ENCODE results near the gene MYH9. TPM values are rescaled to one million over a fixed set of nuclear protein-coding genes. Genes with fewer than 3 reads are reported as not detected.

Gene MYH9
- total RNA-seq, 1 donor from 2014 or later, result 544 TPM

DNA sequence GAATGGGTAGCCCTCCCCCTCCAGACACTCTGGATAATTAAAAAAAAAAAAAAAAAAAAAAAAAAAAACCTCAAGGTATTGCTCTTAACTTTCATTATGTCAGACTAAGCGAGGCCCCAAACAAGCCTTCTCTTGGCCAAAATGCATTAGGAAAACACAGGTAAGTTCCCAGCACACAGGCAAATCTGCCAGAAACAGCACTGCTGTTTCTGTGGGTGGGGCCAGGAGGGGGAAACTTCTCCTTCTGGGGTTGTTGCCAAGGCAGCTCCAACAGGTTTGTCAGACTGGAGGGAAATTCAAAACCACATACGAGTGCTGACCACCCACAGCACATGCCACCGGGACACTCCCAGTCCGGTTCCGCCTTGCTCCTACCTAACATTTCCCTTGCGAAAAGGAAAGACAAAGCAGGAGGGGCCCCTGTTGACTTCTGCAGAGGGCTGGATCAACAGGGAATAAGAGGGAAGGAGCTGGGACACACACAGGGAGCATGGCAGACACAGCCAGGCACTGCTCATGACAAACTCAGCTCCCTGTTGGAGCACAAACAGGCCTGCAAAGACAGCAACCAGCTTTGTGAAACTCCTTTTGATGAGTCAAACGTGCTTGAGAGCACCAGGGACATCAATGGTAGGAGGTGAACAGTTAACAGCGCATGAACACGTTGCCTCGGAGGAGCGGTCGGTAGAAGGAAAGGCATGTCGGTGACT lies 55.0 kb downstream of the MYH9 start:
- no peak for DNase-seq (ENCODE audit: low spot score)

DNA sequence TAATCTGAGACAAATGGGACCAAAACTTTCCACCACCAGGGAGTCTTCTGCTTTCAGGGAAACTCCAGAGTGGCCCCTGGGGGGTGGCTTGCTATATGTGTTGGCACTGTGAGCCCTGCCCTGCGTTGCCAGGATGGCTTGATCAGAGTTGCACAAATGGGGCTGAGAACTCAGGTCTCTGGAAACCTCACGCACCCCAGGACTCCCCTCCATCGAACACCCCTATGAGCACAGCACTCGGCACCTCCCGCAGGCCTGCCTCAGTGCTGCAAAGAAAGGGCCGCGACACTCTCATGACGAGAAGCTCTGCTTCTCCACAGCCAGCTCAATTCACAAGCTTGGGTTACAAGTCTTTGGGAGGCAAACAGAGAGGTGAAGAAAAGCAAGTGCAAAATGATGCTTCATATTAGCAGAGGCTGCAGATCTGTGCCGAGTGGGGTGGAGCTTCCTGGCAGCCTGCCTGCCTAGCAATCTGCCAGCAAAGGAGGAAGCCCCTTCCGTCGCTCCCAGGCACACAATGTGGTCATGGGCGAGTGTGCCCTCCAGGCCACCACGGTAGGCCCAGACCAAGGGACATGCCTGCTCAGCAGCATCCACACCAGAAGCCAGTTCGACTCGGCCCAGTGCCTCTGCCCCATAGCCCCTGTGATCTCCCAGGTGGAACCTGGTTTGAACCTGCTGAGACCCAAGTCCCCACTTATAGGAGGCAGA lies 55.7 kb downstream of the MYH9 start:
- DNase-seq (ENCODE audit: low spot score), result peak; percentile 72

DNA sequence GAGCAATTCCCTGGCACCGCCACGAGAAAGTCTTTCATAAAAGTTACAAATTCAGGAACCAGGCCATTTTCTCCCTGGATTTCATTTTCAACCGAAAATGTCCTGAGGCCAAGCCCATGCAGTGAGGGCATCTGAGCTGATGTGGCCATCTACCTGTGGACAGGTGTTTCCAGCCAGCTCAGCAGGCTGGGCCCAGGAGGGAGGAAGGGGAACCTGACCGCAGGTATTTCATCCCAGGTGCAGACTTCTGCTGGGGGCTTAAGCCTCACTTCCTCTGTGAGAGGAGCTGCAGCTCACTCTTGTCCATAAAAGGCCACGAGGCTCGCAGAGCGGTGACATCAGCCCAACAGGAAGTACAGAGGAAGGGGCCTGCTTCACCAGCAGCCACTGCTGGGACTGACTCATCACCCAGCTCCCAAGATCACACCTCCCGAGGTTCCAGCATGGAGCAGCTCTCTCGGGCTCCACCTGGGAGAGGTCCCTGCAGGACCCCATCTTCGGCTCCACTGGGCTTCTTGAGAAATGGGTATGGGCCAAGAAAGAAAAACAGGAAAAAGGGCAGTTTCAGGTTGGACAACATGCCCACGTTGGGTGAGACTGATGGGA lies 56.4 kb downstream of the MYH9 start:
- DNase-seq (ENCODE audit: low spot score), result peak; percentile 84

DNA sequence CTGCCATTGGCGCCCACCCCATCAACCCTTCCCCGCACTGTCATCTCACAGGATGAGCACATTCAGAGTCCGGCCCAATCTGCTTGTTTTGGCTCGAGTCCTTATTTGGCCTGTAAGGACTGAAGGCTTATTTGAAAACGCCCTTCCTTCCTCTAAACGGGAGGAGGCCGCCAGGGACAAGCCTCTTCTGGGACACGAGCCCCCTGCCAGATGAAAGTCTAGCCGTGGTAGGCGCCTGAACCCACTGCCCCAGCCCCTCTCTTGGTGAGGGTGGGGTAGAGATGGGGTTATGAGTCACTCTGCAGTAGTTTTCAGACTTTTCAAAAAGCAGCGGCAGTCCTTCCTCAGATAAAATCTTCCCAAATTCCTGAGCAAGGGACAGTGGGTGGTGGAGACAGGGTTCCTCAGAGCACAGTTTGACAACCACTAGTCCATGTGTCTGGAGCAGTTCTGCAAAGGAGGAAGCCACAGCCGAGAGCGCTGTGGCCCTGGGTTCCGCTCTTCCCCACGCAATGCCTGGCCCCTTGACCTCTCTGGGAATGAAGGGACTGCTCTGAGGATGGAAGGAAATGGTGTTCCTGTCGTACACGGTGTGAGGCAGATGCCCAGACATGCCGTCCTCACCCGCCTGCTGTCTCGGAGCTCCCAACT lies 57.0 kb downstream of the MYH9 start:
- no peak for DNase-seq (ENCODE audit: low spot score)

DNA sequence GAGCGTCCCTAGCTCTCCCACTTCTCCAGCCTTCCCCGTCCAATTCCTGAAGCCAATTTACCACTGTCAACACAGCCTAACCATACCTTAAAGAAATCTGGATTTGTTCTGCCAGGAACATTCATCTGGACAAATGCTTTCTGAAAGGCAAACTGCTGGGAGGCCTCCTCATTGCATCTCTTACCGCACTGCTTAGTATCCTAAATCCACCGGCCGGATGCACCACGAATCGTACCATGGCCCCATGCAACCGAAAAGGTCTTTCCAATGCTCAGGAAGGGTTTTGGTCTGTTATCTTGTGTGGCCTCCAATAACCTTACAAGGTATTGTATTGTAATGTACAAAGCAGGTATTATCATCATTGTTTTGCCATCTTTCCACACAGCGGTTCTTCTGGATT lies 57.6 kb downstream of the MYH9 start:
- DNase-seq (ENCODE audit: low spot score), result no peak

DNA sequence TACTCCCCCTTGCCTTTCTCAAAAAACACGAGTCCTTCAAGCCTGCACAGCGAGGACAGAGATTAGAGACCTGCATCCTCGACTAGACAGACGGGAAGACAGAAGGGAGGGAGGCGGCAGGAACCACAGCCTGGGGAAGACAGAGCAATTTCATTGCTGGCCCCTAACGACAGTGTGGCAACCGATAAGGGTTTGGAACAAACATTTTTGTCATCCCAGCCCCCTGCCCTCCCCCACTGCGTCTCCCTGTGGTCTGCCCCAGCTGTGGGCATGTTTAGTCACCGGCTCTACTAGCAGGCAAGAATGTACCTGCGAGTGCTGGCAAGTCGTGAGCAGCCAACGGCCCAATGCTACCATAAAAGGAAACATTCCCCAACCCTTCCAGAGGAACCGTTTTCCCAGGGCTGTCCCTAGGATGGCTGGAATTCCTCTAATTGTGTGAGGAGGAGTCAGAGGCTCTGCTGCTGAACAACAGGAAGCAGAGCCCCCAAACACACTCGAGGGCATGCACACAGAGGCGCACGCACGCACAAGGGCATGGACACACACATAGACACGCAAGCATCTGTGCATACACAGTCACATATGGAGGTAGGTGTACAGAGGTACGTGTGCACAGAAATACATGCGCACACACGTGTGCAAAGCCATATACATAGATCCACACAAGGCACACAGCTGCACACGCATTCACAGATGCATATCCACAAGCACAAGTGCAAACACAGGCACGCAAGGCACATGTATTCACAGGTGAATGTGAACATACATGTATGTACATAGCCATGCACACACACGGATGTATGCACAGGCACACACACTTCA lies 58.3 kb downstream of the MYH9 start:
- DNase-seq (ENCODE audit: low spot score), result peak; percentile 65

- DNase-seq (ENCODE audit: low spot score), result peak; percentile 60
Observed at GRCh38 chr22:36328635-36329253, 59.0 kb downstream of the MYH9 start.

DNA sequence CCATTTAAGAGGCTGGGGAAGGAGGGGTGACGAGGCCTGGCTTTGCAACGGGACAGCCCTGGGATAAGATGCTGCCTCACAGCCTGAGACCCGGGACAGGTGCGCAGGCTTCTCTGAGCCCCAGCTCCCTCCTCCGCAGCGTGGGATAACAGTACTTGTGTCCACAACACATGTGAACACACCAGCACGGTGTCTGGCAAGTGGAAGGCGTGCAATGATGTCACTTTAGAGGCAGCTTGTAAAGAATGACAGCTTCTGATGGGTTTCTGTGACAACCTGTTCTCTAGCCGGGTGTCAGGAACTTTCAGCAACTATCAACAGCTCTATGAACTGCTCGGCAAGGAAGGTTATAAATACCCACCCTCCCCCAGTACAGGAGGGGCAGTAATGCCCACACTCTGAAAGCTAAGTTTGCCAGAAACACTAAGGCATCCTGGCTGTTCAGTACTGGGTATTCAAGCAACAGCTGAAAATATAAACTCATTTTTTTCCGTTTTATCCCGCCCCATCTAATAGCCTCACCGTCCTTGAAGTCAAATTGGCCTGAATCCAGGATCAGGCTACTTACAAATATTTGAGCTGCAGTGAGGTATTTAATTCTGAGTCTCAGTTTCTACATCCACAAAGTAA lies 59.7 kb downstream of the MYH9 start:
- no peak for DNase-seq (ENCODE audit: low spot score)

DNA sequence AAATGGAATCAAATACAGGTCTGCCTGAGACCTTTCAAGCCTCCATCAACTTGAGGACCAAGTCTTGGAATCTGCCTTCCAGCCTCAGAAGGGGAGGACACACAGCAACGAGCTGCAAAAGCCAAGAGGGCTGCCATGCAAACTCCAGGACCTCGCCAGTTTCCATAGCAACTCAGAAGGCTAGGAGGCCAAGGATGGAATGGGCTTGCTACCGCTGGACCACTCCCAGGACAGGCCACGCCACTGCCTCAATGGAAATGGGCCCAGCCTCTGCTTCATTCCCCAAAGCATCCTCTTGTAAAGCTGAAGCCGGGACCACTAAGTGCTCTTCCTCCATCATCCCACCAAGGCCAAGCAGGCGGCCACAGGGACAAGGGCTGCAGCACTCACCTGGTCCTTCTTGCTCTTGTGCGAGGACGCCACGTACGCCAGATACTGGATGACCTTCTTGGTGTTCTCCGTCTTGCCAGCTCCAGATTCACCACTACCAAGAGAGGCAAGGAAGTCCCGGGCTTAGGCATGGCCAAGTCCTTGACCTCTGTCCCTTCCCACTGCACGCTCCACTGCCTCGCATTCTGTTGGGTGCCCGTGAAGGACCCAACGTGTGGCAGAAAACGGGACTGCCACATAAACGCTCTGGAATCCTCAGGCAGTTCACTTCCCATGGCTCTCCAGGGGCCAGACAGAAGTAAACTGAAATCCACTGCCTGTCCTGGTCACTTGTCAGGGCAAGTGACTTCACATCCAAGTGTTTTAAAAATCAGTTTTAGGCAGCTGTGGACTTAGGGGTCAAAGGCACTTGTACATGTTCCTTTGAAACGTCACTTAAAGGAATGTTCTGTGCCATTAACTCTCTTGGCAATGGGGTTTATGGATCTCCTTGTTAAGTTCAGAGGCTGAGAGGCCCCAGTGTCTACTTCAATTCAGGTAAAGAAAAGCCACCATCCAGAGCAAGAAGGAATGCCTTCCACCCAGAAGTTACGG lies 61.3 kb downstream of the MYH9 start:
- DNase-seq (ENCODE audit: low spot score), result no peak

DNA sequence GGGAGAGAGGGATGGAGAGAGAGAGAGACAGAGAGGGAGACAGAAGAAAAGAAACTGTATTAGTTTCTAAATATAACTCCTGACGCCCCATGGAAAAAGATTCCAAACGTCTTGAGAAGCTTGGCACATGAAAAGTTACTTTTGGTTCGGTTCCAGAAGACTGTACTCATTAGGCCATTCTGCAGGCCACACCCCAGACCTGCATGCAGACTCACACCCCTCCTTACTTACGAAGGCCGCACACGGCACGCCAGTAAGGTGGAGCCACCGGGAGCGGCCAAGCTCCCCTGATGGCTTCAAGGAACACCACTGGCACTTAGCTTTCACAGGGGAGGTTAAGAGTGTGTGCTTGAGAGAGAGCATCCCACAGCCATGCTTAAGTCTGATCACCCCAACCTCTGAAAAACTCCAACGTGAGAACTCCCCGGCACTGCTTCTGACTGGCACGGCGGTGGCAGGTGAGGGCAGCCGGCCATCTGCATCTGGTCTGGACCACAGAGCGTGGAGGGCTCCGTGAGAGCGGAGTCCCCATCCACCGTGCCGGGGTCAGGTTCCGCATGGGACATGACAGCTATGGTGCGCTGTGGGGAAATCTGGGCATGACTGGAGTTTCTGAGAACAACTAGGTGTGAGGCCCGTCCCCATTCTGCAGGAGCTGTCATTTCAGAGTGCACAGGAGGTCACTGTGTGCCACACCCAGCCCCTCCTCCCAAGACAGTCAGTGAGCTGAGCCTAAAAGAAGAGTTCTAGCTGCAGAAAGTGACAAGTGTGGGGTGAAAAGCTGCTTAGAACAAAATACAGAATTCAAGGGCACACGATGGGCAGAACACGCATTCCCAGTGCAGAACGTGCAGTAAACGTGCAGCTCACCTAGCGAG lies 62.4 kb downstream of the MYH9 start:
- peak; percentile 72 for DNase-seq (ENCODE audit: low spot score)

GRCh38 chr22:36324414-36324813 lies 63.4 kb downstream of the MYH9 start:
- DNase-seq (ENCODE audit: low spot score), result no peak

DNA sequence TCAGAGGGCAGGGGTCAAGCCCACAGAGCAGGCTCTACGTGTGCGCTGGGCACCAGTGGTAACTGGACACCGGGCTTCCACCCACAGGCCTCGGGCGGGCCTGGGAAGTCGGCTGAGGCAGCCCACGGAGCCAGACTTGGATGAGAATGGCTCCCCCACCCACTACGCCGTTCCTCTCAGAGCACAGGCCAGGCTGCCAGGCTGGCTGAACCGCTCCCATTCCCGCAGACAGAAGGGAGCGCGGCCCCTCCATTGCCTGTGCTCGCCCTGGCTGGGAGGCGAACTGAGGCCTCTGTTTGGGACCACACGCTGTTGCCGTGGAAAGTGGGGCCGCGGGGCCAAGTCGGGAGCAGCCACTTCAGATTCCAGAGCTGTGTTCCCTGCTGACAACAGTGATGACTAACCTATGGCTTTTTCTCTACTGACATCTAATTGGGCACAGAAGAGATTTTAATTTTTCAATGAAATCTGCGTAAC lies 63.9 kb downstream of the MYH9 start:
- DNase-seq (ENCODE audit: low spot score), result peak; percentile 30

DNA sequence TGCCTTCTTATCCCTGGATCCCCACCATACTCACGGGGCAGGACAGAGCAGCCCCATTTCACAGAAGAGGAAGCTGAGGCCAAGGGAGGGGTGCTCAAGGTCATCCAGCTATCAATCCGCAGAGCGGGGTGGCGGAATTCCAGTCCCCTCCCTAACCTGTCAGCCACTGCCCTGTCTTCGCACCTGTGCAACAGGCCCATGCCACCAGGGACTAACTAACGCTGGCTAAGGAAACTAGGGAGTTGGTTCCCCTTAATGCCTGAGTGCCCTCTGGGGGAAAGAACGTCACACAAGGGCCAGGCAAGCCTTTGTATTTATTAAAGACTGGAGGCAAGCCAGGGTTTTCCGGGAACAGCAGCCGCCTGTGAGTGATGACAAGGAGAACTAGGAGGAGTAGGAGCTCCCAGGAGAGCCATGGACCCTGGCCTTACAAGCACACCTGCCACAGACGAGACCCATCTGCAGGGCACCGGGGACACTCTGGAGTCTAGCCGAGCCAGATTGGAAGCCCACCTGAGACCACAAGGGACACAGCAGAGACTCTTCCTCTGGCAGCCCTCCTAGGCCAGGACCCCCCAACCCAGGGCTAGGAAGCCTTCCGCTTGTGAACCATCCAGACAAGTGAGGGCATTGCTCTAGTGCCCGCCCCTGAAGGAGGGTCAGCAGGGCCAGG lies 64.4 kb downstream of the MYH9 start:
- DNase-seq (ENCODE audit: low spot score), result peak; percentile 78

- no peak for DNase-seq (ENCODE audit: low spot score)
Observed at GRCh38 chr22:36322602-36322915, 65.2 kb downstream of the MYH9 start.

DNA sequence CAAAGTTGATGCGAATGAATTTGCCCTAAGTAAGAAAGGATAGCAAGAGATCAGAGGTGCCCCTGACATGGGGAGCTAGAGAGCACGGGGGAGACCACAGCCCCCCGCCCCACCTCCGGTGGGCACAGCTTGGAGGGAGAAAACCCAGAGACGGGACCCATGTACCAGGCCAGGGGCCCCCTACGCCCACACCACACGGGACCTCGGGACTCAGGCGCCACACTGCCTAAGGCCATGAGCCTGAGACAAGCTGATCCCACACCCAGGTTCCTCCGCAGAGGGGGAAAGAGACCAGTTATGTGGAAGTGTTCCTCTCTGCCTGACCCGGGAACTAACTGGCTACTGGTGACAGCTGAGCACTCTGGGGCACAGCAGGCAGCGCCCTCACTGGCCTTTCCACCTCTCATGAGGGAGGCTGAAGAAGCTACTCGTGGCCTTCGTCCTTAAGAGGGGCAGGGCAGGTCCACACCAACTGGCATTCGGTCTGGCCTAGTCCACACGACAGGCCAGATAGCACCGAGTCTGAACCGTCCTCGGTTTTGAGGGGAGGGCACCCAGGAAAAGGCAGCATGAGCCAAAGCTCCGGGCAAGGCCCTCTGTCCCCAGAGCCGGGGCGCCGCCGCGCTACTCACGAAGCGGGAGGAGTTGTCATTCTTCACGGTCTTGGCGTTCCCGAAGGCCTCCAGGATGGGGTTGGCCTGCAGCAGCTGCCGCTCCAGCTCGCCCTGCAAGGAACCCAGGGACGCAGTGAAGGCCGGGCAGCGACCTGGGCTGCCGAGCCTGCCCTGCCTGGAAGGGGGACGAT lies 65.8 kb downstream of the MYH9 start:
- no peak for DNase-seq (ENCODE audit: low spot score)

DNA sequence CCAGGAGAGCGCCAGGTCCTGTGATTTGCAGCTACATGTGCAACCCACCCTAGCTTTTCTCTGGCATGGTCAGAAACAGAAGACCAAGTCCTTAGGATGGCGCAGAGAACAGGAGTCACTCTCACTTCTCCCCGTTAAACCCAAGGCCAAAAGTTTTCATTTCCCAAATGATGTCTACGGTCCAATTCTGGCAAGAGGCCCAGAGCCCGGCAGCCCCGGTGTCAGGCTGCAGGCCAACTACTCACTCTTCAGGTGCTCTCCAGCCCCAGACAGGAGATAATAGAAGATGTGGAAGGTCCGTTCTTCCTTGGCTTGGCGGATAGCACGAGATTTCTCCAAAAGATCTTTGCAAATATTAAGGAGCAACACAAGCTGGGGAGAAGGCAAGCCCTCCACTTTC lies 67.2 kb downstream of the MYH9 start:
- no peak for DNase-seq (ENCODE audit: low spot score)
